ENCODE results near the gene TKTL1.

TKTL1 gene

GRCh38 chrX:154362085-154362742 is 66.6 kb downstream of the TKTL1 start:
- DNase-seq (ENCODE audit: low spot score), result no peak

- DNase-seq (ENCODE audit: low spot score), result no peak
Observed at GRCh38 chrX:154363706-154364439, 68.3 kb downstream of the TKTL1 start.

GRCh38 chrX:154365052-154365600 is 69.5 kb downstream of the TKTL1 start:
- no peak for DNase-seq (ENCODE audit: low spot score)

- DNase-seq (ENCODE audit: low spot score), result no peak
Observed at GRCh38 chrX:154365997-154366665, 70.5 kb downstream of the TKTL1 start.

- DNase-seq (ENCODE audit: low spot score), result no peak
Observed at GRCh38 chrX:154366666-154367055, 71.1 kb downstream of the TKTL1 start.

GRCh38 chrX:154367474-154368308 is 72.1 kb downstream of the TKTL1 start:
- DNase-seq (ENCODE audit: low spot score), result no peak

GRCh38 chrX:154368630-154369448 is 73.2 kb downstream of the TKTL1 start:
- DNase-seq (ENCODE audit: low spot score), result peak; percentile 73

GRCh38 chrX:154369449-154370299 is 74.1 kb downstream of the TKTL1 start:
- peak; percentile 76 for DNase-seq (ENCODE audit: low spot score)

GRCh38 chrX:154370300-154371016 is 74.9 kb downstream of the TKTL1 start:
- no peak for DNase-seq (ENCODE audit: low spot score)

- peak; percentile 68 for DNase-seq (ENCODE audit: low spot score)
Observed at GRCh38 chrX:154371017-154371788, 75.6 kb downstream of the TKTL1 start.

- no peak for DNase-seq (ENCODE audit: low spot score)
Observed at GRCh38 chrX:154371789-154372300, 76.2 kb downstream of the TKTL1 start.

- DNase-seq (ENCODE audit: low spot score), result peak; percentile 27
Observed at GRCh38 chrX:154372612-154373022, 77.0 kb downstream of the TKTL1 start.

GRCh38 chrX:154373340-154374306 is 78.0 kb downstream of the TKTL1 start:
- DNase-seq (ENCODE audit: low spot score), result peak; percentile 43

- no peak for DNase-seq (ENCODE audit: low spot score)
Observed at GRCh38 chrX:154374313-154375155, 78.9 kb downstream of the TKTL1 start, which contains the start of gene FLNA. FLNA (minus strand) TSS chrX:154374634; CDS start chrX:154371245, 3,389 bp downstream.

GRCh38 chrX:154375156-154375504 is 79.5 kb downstream of the TKTL1 start:
- DNase-seq (ENCODE audit: low spot score), result no peak

- no peak for DNase-seq (ENCODE audit: low spot score)
Observed at GRCh38 chrX:154376774-154377173, 81.2 kb downstream of the TKTL1 start.

Measured in AG08395 (cell line).